Mesodermal cell (in vitro differentiated cells): ENCODE data around the gene MCM7.
A peak's percentile ranks its signal among the peaks of the same experiment; 100 is the strongest.

Experiments used
- H3K27ac ChIP-seq: 2 replicates; pipeline ENCODE4 v1.7.0; 2013; ENCODE audit warnings: mild to moderate bottlenecking, low read depth, low read length, moderate library complexity; ENCODE audit not compliant: severe bottlenecking
- H3K36me3 ChIP-seq: 2 replicates; pipeline ENCODE4 v1.7.1; 2013; ENCODE audit warnings: mild to moderate bottlenecking, low read length, moderate library complexity; ENCODE audit not compliant: control insufficient read depth, insufficient read depth
- H3K4me1 ChIP-seq: one replicate; pipeline ENCODE4 v1.7.1; 2013; ENCODE audit warnings: mild to moderate bottlenecking, low read length; ENCODE audit not compliant: insufficient read depth, control insufficient read depth, poor library complexity, severe bottlenecking
- H3K4me3 ChIP-seq: 2 replicates; pipeline ENCODE4 v1.7.0; 2013; ENCODE audit warnings: low read length, control low read depth, mild to moderate bottlenecking; ENCODE audit not compliant: insufficient read depth, poor library complexity, severe bottlenecking; ENCODE audit errors: extremely low read depth
- H3K9me3 ChIP-seq: 2 replicates; pipeline ENCODE4 v1.7.1; 2013; ENCODE audit warnings: mild to moderate bottlenecking, low read length, moderate library complexity; ENCODE audit not compliant: control insufficient read depth
- WGBS, 2 experiments: methylation state at CpG; one replicate each; pipeline ENCODE4 v1.1.5; 2013; ENCODE audit warnings: missing lambda C conversion rate in 2 of 2; ENCODE audit not compliant: insufficient coverage in 2 of 2; 5-methylcytosine and 5-hydroxymethylcytosine counted together

MCM7 gene

DNA sequence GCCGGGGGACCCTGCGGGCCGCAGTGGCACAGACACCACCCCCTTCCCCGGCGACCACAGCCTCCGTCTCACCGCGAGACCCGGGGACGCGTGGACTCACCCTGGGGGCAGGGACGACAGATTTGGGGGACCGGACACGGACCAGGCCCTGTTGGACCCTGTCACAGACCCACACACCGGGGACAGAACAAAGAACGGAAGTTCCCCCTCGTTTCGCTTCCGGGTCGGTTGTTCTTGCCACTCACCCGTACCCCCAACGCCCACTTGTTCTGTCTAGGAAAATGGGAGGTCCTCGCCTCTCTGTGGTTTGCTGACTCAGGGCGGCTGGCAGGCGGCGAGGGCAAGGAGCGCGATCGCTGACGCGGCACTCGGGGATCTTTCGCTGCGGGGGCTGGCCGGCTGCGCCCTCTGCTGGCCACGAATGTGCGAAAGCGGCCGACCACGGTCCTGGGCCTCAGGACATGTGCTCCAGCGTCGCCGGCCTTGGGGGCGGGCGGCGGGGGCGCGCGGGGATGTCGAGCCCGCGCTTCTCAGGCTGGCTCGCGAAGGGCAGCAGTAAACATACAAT, 19.6 kb downstream of the MCM7 start, which contains the start of gene ZNF3:
TSS of gene ZNF3 (minus strand) at position 189 of the 568 bp plus-strand sequence. CDS start 4,366 bp downstream, outside the sequence.
- Histone ChIP-seq H3K4me1 (peaks cover 15% of the 10 kb centered on the region), H3K36me3 (peaks cover 38% of the 10 kb centered on the region), H3K9me3 (peaks cover 1% of the 10 kb centered on the region), H3K27ac (peak within 1 kb of the TSS; percentile 94), H3K4me3 (peak within 1 kb of the TSS; percentile 97)
- 0% methylated on average over 34 to 37 of the region's 55 CpGs for whole genome bisulfite sequencing, 2 experiments

DNA sequence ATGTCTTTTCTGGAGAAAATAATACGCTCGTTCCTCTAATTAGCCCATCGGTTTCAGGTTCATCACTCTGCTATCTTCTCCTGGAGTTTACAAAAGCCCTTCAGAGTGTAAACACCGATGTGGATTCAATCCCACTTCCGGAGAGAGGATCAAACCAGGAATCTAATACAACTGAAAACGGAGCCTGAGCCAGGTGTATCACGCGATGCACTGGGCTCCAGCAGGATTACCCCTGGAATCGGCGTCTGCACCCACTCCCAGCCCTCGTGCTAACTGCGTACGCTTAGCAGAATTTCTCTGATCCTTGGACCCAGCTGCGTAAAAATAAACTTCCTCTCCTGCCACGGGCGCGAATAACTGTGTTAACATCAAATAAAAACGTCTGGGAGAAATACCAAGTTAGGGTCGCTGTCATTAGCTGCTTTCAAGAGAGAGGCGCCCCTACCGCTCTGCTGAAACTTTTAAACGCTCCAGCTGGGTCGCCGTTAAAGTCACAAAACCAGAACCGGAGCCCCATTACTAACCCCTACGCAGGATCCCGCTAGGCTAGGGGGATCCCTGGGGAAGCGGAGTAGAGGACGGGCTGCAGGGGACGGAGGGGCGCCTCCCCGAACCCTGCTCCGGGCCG, 20.2 kb downstream of the MCM7 start:
- Histone ChIP-seq H3K36me3 (peaks cover 44% of the 10 kb centered on the region), H3K27ac (peak overlapping the region; percentile 94), H3K4me3 (peak overlapping the region; percentile 97), H3K9me3 (peaks cover 3% of the 10 kb centered on the region), H3K4me1 (peaks cover 9% of the 10 kb centered on the region)
- 1% methylated on average over 25 to 31 of the region's 34 CpGs for whole genome bisulfite sequencing, 2 experiments

DNA sequence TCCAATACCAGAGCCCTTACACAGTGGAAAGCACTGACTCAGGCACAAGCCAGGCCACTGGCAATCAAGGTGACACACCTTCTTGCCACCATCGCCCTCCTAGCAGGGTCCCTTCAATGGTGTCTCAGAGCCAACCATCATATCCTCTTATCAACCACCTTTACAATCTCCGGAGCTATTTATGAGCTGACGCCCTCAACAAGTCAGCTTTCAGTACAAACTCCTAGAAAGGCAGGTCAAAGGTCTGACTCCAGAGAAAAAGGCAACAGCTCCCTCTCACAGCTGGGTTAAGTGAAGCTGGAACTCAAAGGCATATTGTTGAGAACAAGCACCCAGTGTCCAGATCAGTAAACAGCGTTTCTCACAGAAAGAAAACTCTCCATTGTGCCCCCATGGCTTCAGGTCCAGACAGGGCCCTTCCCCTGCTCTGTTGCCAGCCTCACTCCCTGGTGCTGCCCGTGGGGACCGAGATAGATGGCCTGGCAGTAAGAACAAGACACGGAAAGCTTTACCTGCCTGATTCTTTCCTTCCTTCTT, 22.1 kb downstream of the MCM7 start:
- peaks cover 64% of the 10 kb centered on the region for H3K36me3 ChIP-seq
- no peak overlapping the region for H3K4me3 ChIP-seq

DNA sequence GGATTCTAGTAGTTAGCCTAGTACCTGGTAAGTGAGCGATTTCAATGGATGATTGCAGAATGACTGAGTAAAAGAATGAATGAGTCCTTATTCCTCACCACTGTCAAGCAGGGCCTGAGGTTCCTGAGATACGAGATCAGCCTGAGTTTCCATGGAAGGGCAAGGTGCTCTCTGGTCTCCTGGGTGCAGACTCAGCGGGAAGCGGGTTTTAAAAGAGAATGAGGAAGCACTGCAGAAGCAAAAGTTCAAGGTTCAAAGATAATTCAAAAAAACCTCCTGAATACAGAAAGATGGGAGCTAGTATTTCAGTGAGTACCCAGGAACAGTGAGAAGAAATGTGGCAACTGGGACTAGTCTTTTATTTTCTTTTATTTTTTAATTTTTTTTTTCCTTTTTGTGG, 24.0 kb downstream of the MCM7 start:
- peaks cover 82% of the 10 kb centered on the region for H3K36me3 ChIP-seq
- 100% methylated on average over 1 of the region's 4 CpGs for WGBS, 2 experiments
- H3K27ac ChIP-seq, result no peak overlapping the region
- H3K4me3 ChIP-seq, result no peak overlapping the region
- H3K9me3 ChIP-seq, result peaks cover 39% of the 10 kb centered on the region
- peaks cover 9% of the 10 kb centered on the region for H3K4me1 ChIP-seq

More for the DNA sequence above, 22.1 kb downstream of the MCM7 start:
- Histone ChIP-seq H3K4me1 (peaks cover 9% of the 10 kb centered on the region), H3K27ac (no peak overlapping the region), H3K9me3 (peaks cover 21% of the 10 kb centered on the region)
- WGBS, 2 experiments, result 98 to 100% methylated on average over 6 to 7 of the region's 7 CpGs

DNA sequence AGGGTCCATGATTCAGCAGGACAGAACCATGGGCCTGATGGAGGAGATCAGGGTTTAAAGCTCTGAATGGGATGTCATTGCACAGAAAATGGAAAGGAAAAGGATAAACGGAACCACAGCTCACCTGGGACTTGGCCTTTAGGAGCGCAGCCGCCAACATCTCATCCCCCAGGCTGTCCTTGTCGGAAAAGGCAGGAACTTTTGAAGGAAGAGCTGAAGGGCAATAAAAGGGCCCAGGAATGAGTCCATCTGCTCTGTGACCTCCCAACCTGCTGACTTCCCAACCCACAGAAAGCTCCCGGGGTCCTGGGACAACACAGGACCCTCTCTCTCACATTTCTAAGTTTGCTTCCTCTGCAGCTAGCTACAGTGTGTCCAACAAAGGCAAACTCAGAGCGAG, 25.8 kb downstream of the MCM7 start:
- H3K27ac ChIP-seq, result no peak overlapping the region
- H3K36me3 ChIP-seq, result peaks cover 100% of the 10 kb centered on the region
- H3K4me3 ChIP-seq, result no peak overlapping the region
- WGBS, 2 experiments, result 96 to 98% methylated on average over 5 to 6 of the region's 6 CpGs
- H3K9me3 ChIP-seq, result peaks cover 57% of the 10 kb centered on the region
- peaks cover 9% of the 10 kb centered on the region for H3K4me1 ChIP-seq

DNA sequence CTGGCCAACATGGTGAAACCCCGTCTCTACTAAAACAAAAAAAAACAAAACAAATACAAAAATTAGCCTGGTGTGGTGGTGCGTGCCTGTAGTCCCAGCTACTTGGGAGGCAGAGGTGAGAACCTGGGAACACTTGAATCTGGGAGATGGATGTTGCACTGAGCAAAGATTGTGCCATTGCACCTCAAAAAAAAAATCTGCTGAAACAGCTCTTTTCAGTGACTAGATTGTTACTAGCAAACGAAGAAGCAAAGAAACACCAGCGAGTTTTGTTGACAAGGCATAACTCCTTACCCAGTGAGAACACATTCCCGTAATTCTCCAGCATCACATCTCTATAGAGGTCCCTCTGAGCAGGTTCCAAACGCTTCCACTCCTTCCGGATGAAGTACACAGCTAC, 26.4 kb downstream of the MCM7 start:
- 97 to 100% methylated on average over 4 to 6 of the region's 7 CpGs for WGBS, 2 experiments
- H3K27ac ChIP-seq, result no peak overlapping the region
- no peak overlapping the region for H3K4me3 ChIP-seq
- H3K9me3 ChIP-seq, result peaks cover 63% of the 10 kb centered on the region
- peaks cover 100% of the 10 kb centered on the region for H3K36me3 ChIP-seq
- H3K4me1 ChIP-seq, result peaks cover 7% of the 10 kb centered on the region

DNA sequence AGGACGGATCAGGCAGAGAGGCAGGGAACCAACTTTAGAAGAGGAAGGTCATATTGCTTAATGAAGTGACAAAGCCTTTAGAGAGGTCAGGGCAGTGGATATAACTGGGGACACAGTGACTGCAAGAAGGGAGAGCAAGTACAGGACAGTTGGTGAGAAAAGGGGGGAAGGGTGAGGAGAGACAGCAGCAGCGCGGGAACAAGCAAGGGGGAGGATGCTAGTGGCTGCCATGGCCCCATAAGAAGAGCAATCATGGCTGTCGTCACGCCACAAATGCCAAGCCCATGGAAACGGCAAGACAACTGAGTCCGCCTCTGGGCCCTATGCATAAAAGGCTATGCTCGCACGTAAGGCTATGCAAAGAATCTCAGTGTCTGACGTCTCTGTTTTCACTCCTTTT, 28.7 kb downstream of the MCM7 start:
- Histone ChIP-seq H3K4me1 (no peaks in the 10 kb centered on the region), H3K9me3 (peaks cover 64% of the 10 kb centered on the region), H3K36me3 (peaks cover 98% of the 10 kb centered on the region), H3K27ac (no peak overlapping the region), H3K4me3 (no peak overlapping the region)
- 96 to 99% methylated on average over 9 to 10 of the region's 10 CpGs for WGBS, 2 experiments

DNA sequence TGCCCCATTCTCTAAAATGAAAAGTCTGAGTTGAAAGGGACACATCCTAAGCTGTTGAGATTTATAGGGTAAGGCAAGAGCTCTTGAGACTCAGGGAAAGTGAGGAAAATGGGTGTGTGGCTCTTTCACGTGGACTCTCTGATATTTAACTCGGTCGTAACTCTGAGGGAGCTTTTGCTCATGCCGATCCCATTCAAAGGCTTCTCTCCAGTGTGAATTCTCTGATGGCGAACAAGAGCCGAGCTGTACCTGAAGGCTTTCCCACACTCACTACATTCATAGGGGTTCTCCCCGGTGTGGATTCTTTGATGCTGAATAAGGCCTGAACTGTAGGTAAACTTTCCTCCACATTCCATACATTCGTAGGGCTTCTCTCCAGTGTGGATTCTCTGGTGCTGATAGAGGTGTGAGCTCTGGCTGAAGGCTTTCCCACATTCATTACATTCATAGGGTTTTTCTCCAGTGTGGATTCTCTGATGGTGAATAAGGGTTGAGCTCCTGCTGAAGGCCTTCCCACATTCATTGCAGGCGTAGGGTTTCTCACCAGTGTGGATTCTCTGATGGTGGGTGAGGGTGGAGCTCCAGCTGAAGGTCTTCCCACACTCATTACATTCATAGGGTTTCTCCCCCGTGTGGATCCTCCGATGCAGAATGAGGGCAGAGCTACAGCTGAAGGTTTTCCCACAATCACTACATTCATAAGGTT, 30.0 kb downstream of the MCM7 start:
- WGBS, 2 experiments, result 93 to 98% methylated on average over 3 to 4 of the region's 11 CpGs
- Histone ChIP-seq H3K9me3 (peaks cover 61% of the 10 kb centered on the region), H3K27ac (no peak overlapping the region), H3K4me1 (no peaks in the 10 kb centered on the region), H3K4me3 (no peak overlapping the region), H3K36me3 (peaks cover 91% of the 10 kb centered on the region)

DNA sequence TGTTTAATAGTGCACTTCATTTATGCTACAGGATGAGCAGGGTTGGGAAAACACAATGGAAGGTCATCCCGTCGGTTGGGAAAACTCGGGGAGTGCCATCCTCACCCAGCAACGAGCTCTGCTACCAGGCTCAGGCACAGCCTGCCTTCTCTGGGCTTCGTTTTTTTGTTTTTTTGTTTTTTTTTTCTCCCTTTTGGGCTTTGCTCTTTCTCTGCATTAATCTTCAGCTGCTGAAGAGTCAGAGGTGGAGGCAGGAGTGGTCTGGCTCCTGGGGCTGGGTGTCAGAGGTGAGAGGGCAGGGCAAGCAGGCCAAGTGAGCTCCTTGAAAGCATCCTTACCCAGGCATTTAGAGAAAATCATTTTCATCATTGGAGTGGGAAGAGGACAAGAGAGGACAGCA, 31.2 kb downstream of the MCM7 start:
- H3K4me3 ChIP-seq, result no peak overlapping the region
- H3K9me3 ChIP-seq, result peaks cover 50% of the 10 kb centered on the region
- no peak overlapping the region for H3K27ac ChIP-seq
- H3K4me1 ChIP-seq, result peaks cover 5% of the 10 kb centered on the region
- 97 to 100% methylated on average over 4 of the region's 5 CpGs for WGBS, 2 experiments
- peaks cover 91% of the 10 kb centered on the region for H3K36me3 ChIP-seq

DNA sequence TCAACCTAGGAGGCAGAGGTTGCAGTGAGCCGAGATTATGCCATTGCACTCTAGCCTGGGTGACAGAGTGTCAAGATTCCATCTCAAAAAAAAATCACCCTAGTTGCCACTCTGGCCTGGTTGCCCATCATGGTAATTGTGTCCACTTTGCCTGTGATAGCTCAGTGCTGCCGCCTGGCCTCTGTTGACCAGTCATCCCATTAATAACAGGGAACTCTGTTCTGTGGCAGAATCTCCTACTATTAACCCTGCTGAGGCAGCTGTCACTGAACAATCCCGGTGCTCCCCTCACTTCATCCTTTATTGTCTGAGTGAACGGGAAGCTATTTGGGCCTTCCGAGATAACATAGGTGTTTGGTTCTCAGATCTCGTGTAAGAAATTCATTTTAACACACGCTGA, 34.2 kb downstream of the MCM7 start:
- H3K27ac ChIP-seq, result no peak overlapping the region
- H3K4me1 ChIP-seq, result peaks cover 5% of the 10 kb centered on the region
- peaks cover 22% of the 10 kb centered on the region for H3K9me3 ChIP-seq
- H3K4me3 ChIP-seq, result no peak overlapping the region
- peaks cover 91% of the 10 kb centered on the region for H3K36me3 ChIP-seq
- 90 to 97% methylated on average over 7 of the region's 7 CpGs for WGBS, 2 experiments
